Nephron progenitor cell (in vitro differentiated cells): Measurements from ENCODE around the gene TRO.

Experiments
- DNase-seq: peaks from one replicate; pipeline ENCODE4 v3.0.0; 2021
- H3K27ac Mint-ChIP-seq: 2 replicates; pipeline ENCODE4 v1.8.0; 2021; ENCODE audit warnings: mild to moderate bottlenecking, moderate library complexity, mixed read lengths
- H3K27me3 Mint-ChIP-seq: 2 replicates; pipeline ENCODE4 v1.8.0; 2021; ENCODE audit warnings: mild to moderate bottlenecking, low read depth, mixed read lengths; ENCODE audit not compliant: poor library complexity
- H3K36me3 Mint-ChIP-seq: 2 replicates; pipeline ENCODE4 v1.8.0; 2021; ENCODE audit warnings: low read depth, mixed read lengths
- H3K4me1 Mint-ChIP-seq: 2 replicates; pipeline ENCODE4 v1.8.0; 2021; ENCODE audit warnings: mixed read lengths
- H3K4me3 Mint-ChIP-seq: 2 replicates; pipeline ENCODE4 v1.8.0; 2021; ENCODE audit warnings: mild to moderate bottlenecking, moderate library complexity, mixed read lengths
- H3K9me3 Mint-ChIP-seq: 2 replicates; pipeline ENCODE4 v1.8.0; 2021; ENCODE audit warnings: mild to moderate bottlenecking, moderate library complexity, mixed read lengths
- TF ChIP-seq, protein P1 (sequence below): fragments of 200-600 bp; sonication (generic); IDR thresholded peaks from 2 replicates; pipeline ENCODE4 v1.5.0; 2021; ENCODE audit warnings: antibody characterized with exemption

TRO gene

GRCh38 chrX:54978448-54978847 is 57.8 kb downstream of the TRO start:
- no peak overlapping the region for H3K27ac Mint-ChIP-seq

GRCh38 chrX:54979432-54979831 is 58.8 kb downstream of the TRO start:
- DNase-seq = no peak
- Mint-ChIP-seq H3K4me3 (no peak overlapping the region), H3K4me1 (no peaks in the 10 kb centered on the region), H3K27me3 (peaks cover 4% of the 10 kb centered on the region), H3K27ac (no peak overlapping the region), H3K36me3 (no peaks in the 10 kb centered on the region), H3K9me3 (peaks cover 52% of the 10 kb centered on the region)
- TF ChIP-seq, protein P1, sequence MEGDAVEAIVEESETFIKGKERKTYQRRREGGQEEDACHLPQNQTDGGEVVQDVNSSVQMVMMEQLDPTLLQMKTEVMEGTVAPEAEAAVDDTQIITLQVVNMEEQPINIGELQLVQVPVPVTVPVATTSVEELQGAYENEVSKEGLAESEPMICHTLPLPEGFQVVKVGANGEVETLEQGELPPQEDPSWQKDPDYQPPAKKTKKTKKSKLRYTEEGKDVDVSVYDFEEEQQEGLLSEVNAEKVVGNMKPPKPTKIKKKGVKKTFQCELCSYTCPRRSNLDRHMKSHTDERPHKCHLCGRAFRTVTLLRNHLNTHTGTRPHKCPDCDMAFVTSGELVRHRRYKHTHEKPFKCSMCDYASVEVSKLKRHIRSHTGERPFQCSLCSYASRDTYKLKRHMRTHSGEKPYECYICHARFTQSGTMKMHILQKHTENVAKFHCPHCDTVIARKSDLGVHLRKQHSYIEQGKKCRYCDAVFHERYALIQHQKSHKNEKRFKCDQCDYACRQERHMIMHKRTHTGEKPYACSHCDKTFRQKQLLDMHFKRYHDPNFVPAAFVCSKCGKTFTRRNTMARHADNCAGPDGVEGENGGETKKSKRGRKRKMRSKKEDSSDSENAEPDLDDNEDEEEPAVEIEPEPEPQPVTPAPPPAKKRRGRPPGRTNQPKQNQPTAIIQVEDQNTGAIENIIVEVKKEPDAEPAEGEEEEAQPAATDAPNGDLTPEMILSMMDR = no peak

More at GRCh38 chrX:54978448-54978847, 57.8 kb downstream of the TRO start:
- Mint-ChIP-seq H3K4me3 (no peak overlapping the region), H3K9me3 (peaks cover 53% of the 10 kb centered on the region), H3K36me3 (no peaks in the 10 kb centered on the region), H3K27me3 (peaks cover 4% of the 10 kb centered on the region), H3K4me1 (no peaks in the 10 kb centered on the region)
- no peak for DNase-seq
- TF ChIP-seq, protein P1 = no peak

GRCh38 chrX:54980334-54980733 is 59.7 kb downstream of the TRO start:
- H3K4me1 Mint-ChIP-seq = no peaks in the 10 kb centered on the region
- H3K27me3 Mint-ChIP-seq = peaks cover 8% of the 10 kb centered on the region
- DNase-seq = no peak

More at GRCh38 chrX:54980334-54980733, 59.7 kb downstream of the TRO start:
- H3K27ac Mint-ChIP-seq = no peak overlapping the region
- no peaks in the 10 kb centered on the region for H3K36me3 Mint-ChIP-seq
- H3K9me3 Mint-ChIP-seq = peaks cover 43% of the 10 kb centered on the region
- H3K4me3 Mint-ChIP-seq = no peak overlapping the region
- TF ChIP-seq, protein P1 = no peak
